IPS-18c (cell line): Measurements from ENCODE around the gene DESI1.
"Not testable (repeated sequence)": the region's sequence is repeated elsewhere in the genome, so short reads cannot be mapped to it uniquely, and the experiment has no call there.

Source experiments
- H3K4me3 ChIP-seq: 2 replicates; pipeline ENCODE4 v1.7.0; 2013; ENCODE audit warnings: low read depth, mild to moderate bottlenecking, low read length, moderate library complexity; ENCODE audit not compliant: insufficient read depth
- H3K9me3 ChIP-seq: one replicate; pipeline ENCODE4 v1.6.1; 2013; ENCODE audit warnings: mild to moderate bottlenecking, low read length, moderate library complexity; ENCODE audit not compliant: control insufficient read depth, insufficient read depth

The DESI1 gene

GRCh38 chr22:41641854-41642253 lies 21.0 kb upstream of the DESI1 start:
- no peak overlapping the region for H3K4me3 ChIP-seq
- H3K9me3 ChIP-seq: no peaks in the 10 kb centered on the region

DNA sequence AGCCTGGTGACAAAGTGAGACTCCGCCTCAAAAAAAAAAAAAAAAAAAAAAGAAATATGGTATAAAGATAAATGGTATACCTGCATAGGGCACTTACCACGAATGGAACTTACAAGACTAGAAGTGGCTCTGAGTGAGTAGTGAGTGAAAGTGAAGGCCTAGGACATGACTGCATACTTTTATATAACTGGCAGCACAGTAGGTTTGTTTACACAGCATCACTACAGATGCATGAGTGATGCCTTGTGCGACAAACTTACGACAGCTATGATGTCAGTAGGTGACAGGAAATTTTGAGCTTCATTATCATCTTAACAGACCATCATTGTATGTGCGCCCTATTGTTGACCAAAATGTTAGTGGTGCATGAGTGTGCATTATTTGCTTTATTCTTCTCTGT lies 17.9 kb upstream of the DESI1 start:
- no peak overlapping the region for H3K4me3 ChIP-seq
- no peaks in the 10 kb centered on the region for H3K9me3 ChIP-seq

DNA sequence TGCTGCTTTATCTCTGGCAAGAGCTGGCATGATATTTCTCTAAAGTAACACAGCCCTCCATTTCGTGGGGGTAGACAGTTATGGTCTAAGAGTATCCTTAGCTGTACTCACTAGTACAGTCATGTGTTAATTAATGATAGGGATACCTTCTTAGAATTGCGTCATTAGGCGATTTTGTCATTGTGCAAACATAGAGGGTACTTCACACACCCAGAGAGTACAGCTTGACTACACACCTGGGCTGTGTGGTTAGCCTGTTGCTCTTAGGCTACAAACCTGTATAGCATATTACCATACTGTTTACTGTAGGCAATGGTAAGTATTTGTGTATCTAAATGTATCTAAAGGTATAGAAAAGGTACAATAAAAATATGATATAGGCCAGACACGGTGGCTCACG lies 17.3 kb upstream of the DESI1 start:
- H3K9me3 ChIP-seq: no peaks in the 10 kb centered on the region

DNA sequence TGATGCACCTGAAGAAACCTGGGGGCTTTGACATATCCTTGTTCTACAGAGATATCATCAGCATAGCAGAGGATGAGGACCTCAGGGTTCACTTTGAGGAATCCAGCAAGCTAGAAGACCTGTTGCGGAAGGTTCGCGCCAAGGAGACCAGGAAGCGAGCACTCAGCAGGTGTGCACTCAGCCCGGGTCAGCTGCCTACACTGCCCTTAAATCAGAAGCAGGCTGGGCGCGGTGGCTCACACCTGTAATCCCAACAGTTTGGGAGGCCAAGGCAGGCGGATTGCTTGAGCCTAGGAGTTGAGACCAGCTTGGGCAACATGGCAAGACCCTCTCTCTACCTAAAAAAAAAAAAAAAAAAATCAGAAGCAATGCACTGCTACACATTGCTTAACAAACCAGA lies 16.8 kb upstream of the DESI1 start:
- H3K9me3 ChIP-seq, H3K4me3 ChIP-seq: not testable (repeated sequence)

More for the DNA sequence above, 17.3 kb upstream of the DESI1 start:
- H3K4me3 ChIP-seq: no peak overlapping the region

- no peak overlapping the region for H3K4me3 ChIP-seq
- H3K9me3 ChIP-seq: no peaks in the 10 kb centered on the region
Observed at GRCh38 chr22:41636467-41636866, 15.6 kb upstream of the DESI1 start.

DNA sequence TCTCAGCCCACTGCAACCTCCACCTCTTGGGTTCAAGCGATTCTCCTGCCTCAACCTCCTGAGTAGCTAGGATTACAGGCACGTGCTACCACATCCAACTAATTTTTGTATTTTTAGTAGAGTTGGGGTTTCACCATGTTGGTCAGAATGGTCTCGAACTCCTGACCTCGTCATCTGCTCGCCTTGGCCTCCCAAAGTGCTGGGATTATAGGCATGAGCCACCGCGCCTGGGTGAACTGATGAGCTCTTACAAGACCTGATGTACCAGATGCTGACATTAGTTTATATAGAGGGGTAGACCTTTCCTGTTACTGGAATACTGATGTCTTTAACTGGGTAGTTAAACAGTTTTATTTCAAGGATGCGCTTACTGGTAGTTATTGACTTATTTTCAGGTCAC lies 13.8 kb upstream of the DESI1 start:
- not testable (repeated sequence) for H3K9me3 ChIP-seq, H3K4me3 ChIP-seq

GRCh38 chr22:41631615-41632014 lies 10.8 kb upstream of the DESI1 start:
- H3K9me3 ChIP-seq, H3K4me3 ChIP-seq: not testable (repeated sequence)

DNA sequence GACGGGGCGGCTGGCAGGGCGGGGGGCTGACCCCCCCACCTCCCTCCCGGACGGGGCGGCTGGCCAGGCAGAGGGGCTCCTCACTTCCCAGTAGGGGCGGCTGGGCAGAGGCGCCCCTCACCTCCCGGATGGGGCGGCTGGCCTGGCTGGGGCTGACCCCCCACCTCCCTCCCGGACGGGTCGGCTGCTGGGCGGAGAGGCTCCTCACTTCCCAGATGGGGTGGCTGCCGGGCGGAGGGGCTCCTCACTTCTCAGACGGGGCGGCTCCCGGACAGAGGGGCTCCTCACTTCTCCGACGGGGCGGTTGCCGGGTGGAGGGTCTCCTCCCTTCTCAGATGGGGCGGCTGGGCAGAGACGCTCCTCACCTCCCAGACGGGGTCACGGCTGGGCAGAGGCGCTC lies 10.3 kb upstream of the DESI1 start:
- not testable (repeated sequence) for H3K9me3 ChIP-seq

GRCh38 chr22:41625577-41625976 lies 4.7 kb upstream of the DESI1 start:
- Histone ChIP-seq H3K4me3 (no peak overlapping the region), H3K9me3 (no peaks in the 10 kb centered on the region)

More for the DNA sequence above, 10.3 kb upstream of the DESI1 start:
- not testable (repeated sequence) for H3K4me3 ChIP-seq

DNA sequence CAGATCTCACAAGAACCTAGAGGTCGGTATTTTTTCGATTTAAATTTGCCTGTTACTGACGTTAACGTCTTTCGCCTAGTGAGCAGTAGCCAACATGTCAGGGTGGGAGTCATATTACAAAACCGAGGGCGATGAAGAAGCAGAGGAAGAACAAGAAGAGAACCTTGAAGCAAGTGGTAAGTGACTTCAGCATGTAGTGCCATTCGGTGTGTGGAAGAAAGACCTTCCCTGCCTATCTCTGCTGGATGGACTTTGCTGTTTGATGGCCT lies 1.0 kb upstream of the DESI1 start:
- Histone ChIP-seq H3K4me3 (peak overlapping the region; percentile 100), H3K9me3 (no peaks in the 10 kb centered on the region)

DNA sequence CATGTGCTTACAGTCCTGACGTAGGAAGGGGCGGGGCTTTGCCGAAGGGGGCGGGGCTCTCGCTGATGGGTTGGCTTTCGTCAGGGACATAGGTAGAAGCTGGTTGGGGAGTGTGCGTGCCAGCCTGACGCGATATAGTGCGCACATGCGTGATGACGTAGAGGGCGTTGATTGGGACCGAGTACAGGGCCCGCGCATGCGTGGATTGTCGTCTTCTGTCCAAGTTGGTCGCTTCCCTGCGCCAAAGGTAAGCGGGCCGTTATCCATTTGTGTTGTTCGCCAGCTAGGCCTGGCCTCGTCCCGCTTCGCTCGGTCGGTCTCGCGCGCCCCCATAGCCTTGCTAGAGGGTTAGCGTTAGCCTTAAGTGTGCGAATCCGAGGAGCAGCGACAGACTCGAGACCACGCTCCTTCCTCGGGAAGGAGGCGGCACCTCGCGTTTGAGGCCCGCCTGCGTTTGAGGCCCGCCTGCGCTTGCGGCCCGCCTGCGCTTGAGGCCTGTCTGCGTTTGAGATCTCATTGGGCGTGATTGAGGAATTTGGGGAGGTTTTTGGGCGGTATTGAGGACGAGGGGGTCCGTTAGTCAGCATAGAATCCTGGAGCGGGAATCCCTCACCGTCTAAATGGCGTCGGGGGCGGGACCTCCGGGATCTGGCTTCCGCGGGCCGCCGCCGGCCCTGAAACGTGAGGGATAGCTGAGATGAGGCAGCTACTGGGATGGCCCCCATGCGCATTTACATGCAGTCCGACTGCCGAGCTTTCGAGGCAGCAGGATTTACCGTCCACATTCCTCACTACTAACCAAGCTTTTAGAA lies 462 bp upstream of the DESI1 start, which contains the start of gene XRCC6:
TSS of gene XRCC6 (plus strand) at position 197 of the 812 bp plus-strand sequence. CDS start 710 bp downstream, outside the sequence.
- no peaks in the 10 kb centered on the region for H3K9me3 ChIP-seq

GRCh38 chr22:41619979-41620588 lies 759 bp downstream of the DESI1 start:
- Histone ChIP-seq H3K9me3 (no peaks in the 10 kb centered on the region), H3K4me3 (peak overlapping the region; percentile 94)

More for the DNA sequence above, 462 bp upstream of the DESI1 start, which contains the start of gene XRCC6:
- H3K4me3 ChIP-seq: peak within 1 kb of the TSS; percentile 100

GRCh38 chr22:41613456-41613855 lies 7.4 kb downstream of the DESI1 start:
- no peak overlapping the region for H3K4me3 ChIP-seq
- no peaks in the 10 kb centered on the region for H3K9me3 ChIP-seq

DNA sequence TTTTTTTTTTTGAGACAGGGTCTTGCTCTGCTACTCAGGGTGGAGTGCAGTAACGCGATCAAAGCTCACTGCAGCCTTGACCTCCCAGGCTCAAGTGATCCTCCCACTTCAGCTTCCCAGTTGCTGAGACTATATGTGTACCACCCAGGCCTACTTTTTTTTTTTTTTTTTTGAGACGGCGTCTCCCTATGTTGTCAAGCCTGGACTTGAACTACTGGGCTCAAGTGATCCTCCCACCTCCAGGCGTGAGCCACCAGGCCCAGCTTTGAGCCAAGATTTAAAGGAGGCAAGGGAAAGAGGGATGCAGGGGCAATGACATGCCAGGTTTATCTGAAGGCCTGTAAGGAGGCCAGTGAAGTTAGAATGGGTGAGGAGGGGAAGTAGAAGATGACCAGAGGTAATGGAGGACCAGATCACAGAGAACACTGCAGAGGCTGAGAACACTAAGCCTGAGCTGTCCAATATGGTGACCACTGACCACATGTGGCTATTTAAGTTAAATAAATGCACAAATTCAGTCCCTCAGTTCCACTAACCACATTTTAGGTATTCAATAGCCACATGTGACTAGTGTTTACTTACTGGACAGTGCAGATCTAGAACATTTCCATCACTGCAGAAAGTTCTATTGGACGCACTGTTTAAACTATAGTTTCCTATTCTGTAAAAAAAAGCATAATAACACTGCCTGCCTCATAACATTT lies 8.1 kb downstream of the DESI1 start:
- no peaks in the 10 kb centered on the region for H3K9me3 ChIP-seq
- no peak overlapping the region for H3K4me3 ChIP-seq

GRCh38 chr22:41608386-41608785 lies 12.5 kb downstream of the DESI1 start:
- Histone ChIP-seq H3K9me3 (no peaks in the 10 kb centered on the region), H3K4me3 (no peak overlapping the region)

DNA sequence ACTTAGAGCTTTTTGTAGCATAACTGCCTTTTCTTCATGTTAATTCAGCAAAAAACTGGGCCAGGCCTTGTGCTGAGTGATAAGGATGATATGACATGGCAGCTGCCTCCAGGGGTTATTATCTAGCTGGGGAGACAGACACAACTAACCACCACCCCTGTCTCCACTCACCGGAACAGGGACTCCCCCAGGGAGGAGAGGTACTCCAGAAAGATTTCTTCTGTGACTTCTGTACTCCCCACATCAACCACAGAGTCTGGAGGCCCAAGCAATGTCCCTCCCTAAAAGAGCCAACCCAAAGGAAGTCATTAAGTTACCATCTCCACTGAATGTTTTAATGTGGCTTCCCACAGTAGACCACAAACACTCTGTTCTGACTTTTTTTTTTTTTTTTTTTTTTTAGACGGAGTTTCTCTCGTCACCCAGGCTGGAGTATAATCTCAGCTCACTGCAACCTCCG lies 16.9 kb downstream of the DESI1 start:
- H3K9me3 ChIP-seq: no peaks in the 10 kb centered on the region
- no peak overlapping the region for H3K4me3 ChIP-seq

GRCh38 chr22:41600976-41601375 lies 19.9 kb downstream of the DESI1 start:
- H3K4me3 ChIP-seq: no peak overlapping the region

More at GRCh38 chr22:41600976-41601375, 19.9 kb downstream of the DESI1 start:
- H3K9me3 ChIP-seq: no peaks in the 10 kb centered on the region
